Astrocyte of the cerebellum (primary cell): ENCODE measurements around the gene BLID.

ENCODE experiments used
- DNase-seq: peaks from one replicate; pipeline ENCODE4 v3.0.0-alpha.2; 2011; ENCODE audit warnings: low read depth
- H3K4me3 ChIP-seq: 2 replicates; pipeline ENCODE4 v1.5.1; 2011; ENCODE audit warnings: mild to moderate bottlenecking, low read depth, low read length, moderate library complexity
- CTCF ChIP-seq: IDR thresholded peaks from 2 replicates; pipeline ENCODE4 v1.5.1; 2012; ENCODE audit warnings: low read length, low read depth, moderate library complexity, mild to moderate bottlenecking; ENCODE audit errors: missing control alignments
- in situ Hi-C: cut with HindIII; loops from 2 replicates; pipeline ENCODE4 v1.10.0; 2017; ENCODE audit warnings: low sequenced_read_pairs

Gene BLID

GRCh38 chr11:122116591-122116990, 576 bp upstream of the BLID start:
- in situ Hi-C loops = no loop called here
- no peak for DNase-seq
- TF ChIP-seq CTCF = no peak
- no peak overlapping the region for H3K4me3 ChIP-seq

- no peak for TF ChIP-seq CTCF
- no peak for DNase-seq
- in situ Hi-C loops = no loop called here
- no peak overlapping the region for H3K4me3 ChIP-seq
Measured at GRCh38 chr11:122114976-122115375, 1.0 kb downstream of the BLID start.

GRCh38 chr11:122113836-122114825, 1.9 kb downstream of the BLID start:
- peak; percentile 10 for TF ChIP-seq CTCF
- in situ Hi-C loops = no loop called here
- no peak overlapping the region for H3K4me3 ChIP-seq
- no peak for DNase-seq

- in situ Hi-C loops = no loop called here
- no peak overlapping the region for H3K4me3 ChIP-seq
- no peak for TF ChIP-seq CTCF
- no peak for DNase-seq
Measured at GRCh38 chr11:122112470-122113365, 3.3 kb downstream of the BLID start.

- TF ChIP-seq CTCF = no peak
- in situ Hi-C loops = loop anchor here (5.0 kb wide), 1 partner anchor 82 kb away; no protein-coding TSS in a partner anchor
- H3K4me3 ChIP-seq = no peak overlapping the region
- DNase-seq = no peak
Measured at GRCh38 chr11:122109932-122110331, 6.1 kb downstream of the BLID start.

- in situ Hi-C loops = loop anchor here (5.0 kb wide), 1 partner anchor 83 kb away; no protein-coding TSS in a partner anchor
- H3K4me3 ChIP-seq = no peak overlapping the region
- DNase-seq = no peak
- TF ChIP-seq CTCF = no peak
Measured at GRCh38 chr11:122108828-122109227, 7.2 kb downstream of the BLID start.
